ENCODE results near the gene ZSWIM8.
A peak's percentile ranks its signal among the peaks of the same experiment; 100 is the strongest.

ZSWIM8 gene

GRCh38 chr10:73841526-73842285 is 56.3 kb downstream of the ZSWIM8 start:
- no peak for DNase-seq

DNA sequence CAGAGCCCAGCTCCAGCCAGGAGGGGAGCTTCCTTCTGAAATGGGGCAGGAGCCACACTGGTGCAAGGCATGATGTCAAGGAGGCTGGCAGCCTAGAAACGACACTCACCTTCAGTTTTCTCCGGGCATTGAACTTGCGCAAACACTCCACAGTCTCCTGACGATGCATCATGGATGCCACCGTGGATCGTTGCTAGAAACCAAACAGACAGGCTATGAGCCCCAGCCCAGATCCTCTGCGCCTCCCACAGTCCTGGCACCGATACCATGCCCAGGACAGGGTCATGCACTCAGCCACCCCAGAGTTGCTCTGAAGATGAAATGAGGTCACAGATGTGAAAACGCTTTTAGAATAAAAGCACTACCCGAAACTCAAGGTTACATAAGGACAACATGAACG is 56.9 kb downstream of the ZSWIM8 start:
- no peak for DNase-seq

GRCh38 chr10:73843261-73843660 is 57.9 kb downstream of the ZSWIM8 start:
- DNase-seq: no peak

DNA sequence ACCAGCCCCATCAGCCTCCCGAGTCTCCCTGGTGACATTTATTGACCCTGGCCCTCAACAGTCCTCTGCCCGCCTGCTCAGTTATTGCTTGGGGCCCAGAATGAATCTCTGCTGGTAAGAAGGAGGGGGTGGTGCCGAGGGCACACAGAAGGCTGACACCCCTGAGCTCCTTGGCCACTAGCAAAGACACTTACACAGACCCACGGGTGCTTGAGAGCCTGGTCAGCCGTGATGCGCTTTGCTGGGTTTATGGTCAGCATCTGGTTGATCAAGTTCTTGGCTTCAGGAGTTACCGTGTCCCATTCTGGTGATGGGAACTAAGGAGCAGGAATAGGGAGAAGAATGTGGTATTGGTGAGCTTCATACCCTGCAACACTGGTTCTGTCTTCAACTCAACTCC is 61.6 kb downstream of the ZSWIM8 start:
- no peak for DNase-seq

- DNase-seq: peak; percentile 91
These were observed 63.5 kb downstream of the ZSWIM8 start for GRCh38 chr10:73848821-73849489.

DNA sequence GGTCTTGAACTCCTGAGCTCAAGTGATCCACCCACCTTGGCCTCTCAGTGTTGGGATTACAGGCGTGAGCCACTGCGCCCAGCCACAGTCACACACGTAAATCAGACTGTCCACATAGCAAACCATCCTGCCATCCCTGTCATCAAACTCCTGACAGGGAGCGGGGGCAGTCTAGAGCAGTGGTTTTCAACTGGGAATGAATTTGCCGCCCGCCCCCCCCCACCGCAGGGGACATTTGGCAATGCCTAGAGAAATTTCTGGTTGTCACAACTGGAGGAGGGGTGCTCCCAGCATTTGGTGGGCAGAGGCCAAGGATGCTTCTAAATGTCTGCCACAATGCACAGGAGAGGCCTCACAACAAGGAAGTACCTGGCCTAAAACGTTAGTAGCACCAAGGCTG is 64.8 kb downstream of the ZSWIM8 start:
- DNase-seq: no peak

DNA sequence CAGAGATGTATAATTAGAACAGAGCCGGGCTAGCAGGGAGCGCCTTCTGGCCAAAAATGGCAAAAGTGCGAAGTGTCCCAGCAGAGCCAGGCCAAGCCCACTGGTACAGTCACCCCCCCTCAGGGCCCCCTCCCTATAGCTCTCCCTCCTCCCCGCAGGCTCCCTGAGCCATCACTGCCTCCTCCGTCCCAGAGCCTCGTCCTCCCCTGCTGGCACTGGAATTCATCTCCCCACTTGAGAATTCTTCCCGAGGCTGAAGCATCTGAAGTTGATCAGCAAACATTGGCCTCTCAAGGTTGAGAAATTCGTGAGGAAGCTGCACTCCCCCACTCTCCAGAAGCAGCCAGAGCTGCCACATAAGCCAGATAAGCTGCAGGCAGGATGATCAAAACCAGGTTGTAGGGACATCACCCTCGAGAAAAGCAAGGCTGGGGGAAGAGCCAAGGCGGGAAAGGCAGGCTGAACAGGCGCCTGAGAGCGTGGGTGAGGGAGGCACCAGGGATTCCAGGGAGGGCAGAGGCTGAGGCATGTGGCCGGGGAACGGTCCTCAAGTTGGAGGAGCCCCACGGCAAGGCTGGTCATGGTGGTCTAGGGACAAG is 65.6 kb downstream of the ZSWIM8 start:
- DNase-seq: no peak
